Measurements from ENCODE around the gene IL17RA. TPM values are rescaled to one million over a fixed set of nuclear protein-coding genes. Genes with fewer than 3 reads are reported as not detected.

The IL17RA gene
- total and polyA plus RNA-seq, 4 donors: 3.1 to 9.0 (median 4.4) TPM

- TF ChIP-seq REST (IDR thresholded peaks at IDR 0.05) (no peak), HNF4G (IDR thresholded peaks at IDR 0.05) (no peak), ATF3 (IDR thresholded peaks at IDR 0.05) (no peak), RAD21 (IDR thresholded peaks at IDR 0.05) (no peak), FOXA1 (IDR thresholded peaks at IDR 0.05) (no peak), NR2F2 (IDR thresholded peaks at IDR 0.05) (no peak), CTCF (IDR thresholded peaks at IDR 0.05; ENCODE audit: low read depth, low read length, missing input control) (no peak)
Measured at GRCh38 chr22:17109976-17110375, 25.2 kb downstream of the IL17RA start (continued).

- H3K9ac ChIP-seq (ENCODE audit: low read depth in 1 of 2, low read length in 2 of 2): no peak overlapping the region
- peaks cover 0 to 4% (median 0%) of the 10 kb centered on the region in 4 donors for H3K4me1 ChIP-seq (ENCODE audit: control insufficient read depth in 4 of 4, insufficient read depth in 4 of 4, low read length in 3 of 4)
- TF ChIP-seq JUND (IDR thresholded peaks at IDR 0.05): no peak
- TF ChIP-seq REST (IDR thresholded peaks at IDR 0.05): no peak
- no peak for TF ChIP-seq FOXA1 (IDR thresholded peaks at IDR 0.05)
- TF ChIP-seq NR2F2 (IDR thresholded peaks at IDR 0.05): no peak
- TF ChIP-seq HNF4G (IDR thresholded peaks at IDR 0.05): no peak
- TF ChIP-seq MAX (IDR thresholded peaks at IDR 0.05): no peak
- no peak for TF ChIP-seq CTCF (IDR thresholded peaks at IDR 0.05; ENCODE audit: low read depth, low read length, missing input control)
- TF ChIP-seq ZBTB33 (IDR thresholded peaks at IDR 0.05): no peak
- no peak for TF ChIP-seq RXRA (IDR thresholded peaks at IDR 0.05)
- no peak for TF ChIP-seq HNF4A (conservative IDR thresholded peaks at IDR 0.05)
- no peak for TF ChIP-seq TAF1 (conservative IDR thresholded peaks at IDR 0.05)
- no peak for DNase-seq (ENCODE audit: low spot score)
- H3K27ac ChIP-seq (ENCODE audit: low read depth in 1 of 2, low read length in 2 of 2): no peak overlapping the region
- WGBS: 88% methylated on average over 13 of the region's 13 CpGs
- H3K27me3 ChIP-seq (ENCODE audit: control insufficient read depth in 4 of 4, insufficient read depth in 4 of 4, low read length in 3 of 4): no peaks in the 10 kb centered on the region
- no peak overlapping the region for H3K4me3 ChIP-seq (ENCODE audit: low read depth in 1 of 3, low read length in 3 of 3)
- H3K36me3 ChIP-seq (ENCODE audit: control insufficient read depth in 4 of 4, insufficient read depth in 3 of 4, low read depth in 1 of 4, low read length in 3 of 4): peaks cover 8 to 37% (median 17%) of the 10 kb centered on the region in 4 donors
- H3K9me3 ChIP-seq (ENCODE audit: control insufficient read depth in 4 of 4, low read length in 3 of 4): no peaks in the 10 kb centered on the region
Measured at GRCh38 chr22:17110791-17111550, 26.2 kb downstream of the IL17RA start.
